IMR-90 (cell line): ENCODE measurements around the gene IL10. TPM values are rescaled to one million over a fixed set of nuclear protein-coding genes. Genes with fewer than 3 reads are reported as not detected.

Experiments
- ATAC-seq: fragments of 200-7000 bp; cut with Tn5 transposase; 2 replicates; pipeline ENCODE4 v1.9.1; 2020; ENCODE audit warnings: low read depth, mild to moderate bottlenecking, moderate library complexity
- BruUV-seq: library from RNA; stranded (reverse); fragments of 400-500 nt; replicated peaks from 2 replicates; lab custom pipeline; 2021; lab: Mats Ljungman, UMichigan
- CTCF ChIA-PET: fragments of 300-600 bp; formaldehyde crosslinking; extraction: SDS; loops from one replicate; lab custom pipeline; 2021; ENCODE audit warnings: antibody characterized with exemption; lab: Yijun Ruan, JAX
- POLR2A ChIA-PET: fragments of 300-600 bp; sonication (Branson Sonifier 250); formaldehyde crosslinking; loops from one replicate; lab custom pipeline; 2022; ENCODE audit warnings: antibody characterized with exemption; ENCODE audit not compliant: unreplicated experiment; lab: Charles Lee
- DNase-seq: peaks from one replicate; pipeline ENCODE4 v3.0.0; 2013
- H2AFZ ChIP-seq: replicated peaks from 2 replicates; pipeline ENCODE3; 2013; ENCODE audit warnings: low read length, mild to moderate bottlenecking; ENCODE audit not compliant: poor library complexity
- H2AK5ac ChIP-seq: 2 replicates; pipeline ENCODE4 v1.6.1; 2013; ENCODE audit warnings: low read depth, low read length, inconsistent platforms
- H2AK9ac ChIP-seq: replicated peaks from 2 replicates; pipeline ENCODE3; 2013; ENCODE audit warnings: mild to moderate bottlenecking, low read depth, low read length, moderate library complexity; ENCODE audit not compliant: poor library complexity
- H2BK120ac ChIP-seq: 2 replicates; pipeline ENCODE4 v1.6.1; 2013; ENCODE audit warnings: low read depth, low read length, inconsistent platforms
- H2BK15ac ChIP-seq: 3 replicates; pipeline ENCODE4 v1.6.1; 2013; ENCODE audit warnings: low read depth, low read length, inconsistent platforms
- H2BK20ac ChIP-seq: 2 replicates; pipeline ENCODE4 v1.6.1; 2013; ENCODE audit warnings: low read depth, mild to moderate bottlenecking, inconsistent platforms, low read length, moderate library complexity
- H2BK5ac ChIP-seq: 2 replicates; pipeline ENCODE4 v1.6.1; 2013; ENCODE audit warnings: mild to moderate bottlenecking, low read depth, low read length, inconsistent platforms; ENCODE audit not compliant: poor library complexity, severe bottlenecking
- H3K14ac ChIP-seq: replicated peaks from 2 replicates; pipeline ENCODE4 v1.6.1; 2013; ENCODE audit warnings: low read depth, low read length, inconsistent platforms
- H3K18ac ChIP-seq: 2 replicates; pipeline ENCODE4 v1.6.1; 2013; ENCODE audit warnings: low read depth, low read length, control low read depth
- H3K23ac ChIP-seq: 2 replicates; pipeline ENCODE4 v1.6.1; 2013; ENCODE audit warnings: low read depth, low read length, inconsistent platforms
- H3K27ac ChIP-seq: 2 replicates; pipeline ENCODE4 v1.5.1; 2013; ENCODE audit warnings: mild to moderate bottlenecking, control low read depth, low read length; ENCODE audit not compliant: insufficient read depth
- H3K27me3 ChIP-seq: 2 replicates; pipeline ENCODE4 v1.6.1; 2013; ENCODE audit warnings: low read length; ENCODE audit not compliant: control insufficient read depth, insufficient read depth
- H3K36me3 ChIP-seq: 2 replicates; pipeline ENCODE4 v1.6.1; 2013; ENCODE audit warnings: low read length, mixed read lengths; ENCODE audit not compliant: control insufficient read depth, insufficient read depth
- H3K4ac ChIP-seq: 2 replicates; pipeline ENCODE4 v1.6.1; 2013; ENCODE audit warnings: low read depth, low read length, inconsistent platforms
- H3K4me1 ChIP-seq: 2 replicates; pipeline ENCODE4 v1.6.1; 2013; ENCODE audit warnings: low read length, mixed read lengths; ENCODE audit not compliant: control insufficient read depth, insufficient read depth
- H3K4me2 ChIP-seq: 2 replicates; pipeline ENCODE4 v1.6.1; 2013; ENCODE audit warnings: low read depth, mild to moderate bottlenecking, control low read depth, low read length, moderate library complexity
- H3K4me3 ChIP-seq: 2 replicates; pipeline ENCODE4 v1.5.1; 2013; ENCODE audit warnings: low read depth, mild to moderate bottlenecking, control low read depth, low read length, moderate library complexity; ENCODE audit not compliant: insufficient read depth
- H3K56ac ChIP-seq: 2 replicates; pipeline ENCODE4 v1.6.1; 2013; ENCODE audit warnings: low read length, inconsistent platforms; ENCODE audit not compliant: insufficient read depth; ENCODE audit errors: extremely low read depth
- H3K79me1 ChIP-seq, 2 experiments: 2 replicates each; pipeline ENCODE4 v1.6.1; 2013; ENCODE audit warnings: low read length in 2 of 2, inconsistent platforms in 1 of 2, low read depth in 1 of 2
- H3K9ac ChIP-seq: 2 replicates; pipeline ENCODE4 v1.6.1; 2013; ENCODE audit warnings: low read depth, low read length, control low read depth
- H3K9me1 ChIP-seq: 2 replicates; pipeline ENCODE4 v1.6.1; 2013; ENCODE audit warnings: low read length, inconsistent platforms; ENCODE audit not compliant: insufficient read depth
- H3K9me3 ChIP-seq: 2 replicates; pipeline ENCODE4 v1.6.1; 2013; ENCODE audit warnings: low read length; ENCODE audit not compliant: control insufficient read depth, insufficient read depth
- H4K20me1 ChIP-seq: 2 replicates; pipeline ENCODE4 v1.6.1; 2013; ENCODE audit warnings: low read length, inconsistent platforms; ENCODE audit not compliant: insufficient read depth
- H4K5ac ChIP-seq: 2 replicates; pipeline ENCODE4 v1.6.1; 2013; ENCODE audit warnings: mild to moderate bottlenecking, low read depth, low read length, control low read depth
- H4K8ac ChIP-seq, 2 experiments: 2 replicates each; pipeline ENCODE4 v1.6.1; 2013; ENCODE audit warnings: low read depth in 2 of 2, low read length in 2 of 2, control low read depth in 1 of 2, inconsistent platforms in 1 of 2
- H4K91ac ChIP-seq: 2 replicates; pipeline ENCODE4 v1.6.1; 2013; ENCODE audit warnings: low read depth, low read length, inconsistent platforms; ENCODE audit not compliant: insufficient read depth
- MAZ ChIP-seq: IDR thresholded peaks from 2 replicates; pipeline ENCODE4 v1.6.1; 2012; ENCODE audit warnings: low read depth, mild to moderate bottlenecking, low read length, improper control_type of control experiment, moderate library complexity, borderline replicate concordance
- WGBS, 2 experiments: methylation state at CpG; one replicate each; pipeline versions ENCODE4 v1.1.5 to v1.1.7; 2013; ENCODE audit warnings: missing lambda C conversion rate in 2 of 2; ENCODE audit not compliant: insufficient read length in 1 of 2; ENCODE audit errors: extremely low coverage in 2 of 2; 5-methylcytosine and 5-hydroxymethylcytosine counted together
- dilution Hi-C: fragments of 300-500 bp; cut with HindIII; formaldehyde crosslinking; loops from one replicate; pipeline ENCODE4 v1.14.3; 2018; ENCODE audit warnings: low sequenced_read_pairs; ENCODE audit not compliant: unreplicated experiment
- in situ Hi-C: fragments of 300-500 bp; cut with MboI; formaldehyde crosslinking; loops from 3 replicates; pipeline ENCODE4 v1.14.3; 2019; ENCODE audit warnings: low sequenced_read_pairs, inconsistent platforms, mixed read lengths
- intact Hi-C: fragments of 100-400 bp; cut with micrococcal nuclease; formaldehyde crosslinking; loops from 2 replicates; pipeline ENCODE4 v1.10.0; 2022
- polyA plus RNA-seq, 3 experiments: library from polyadenylated mRNA; depleted of rRNA; stranded (reverse); fragments of >200 nt; gene quantifications; 2 replicates each; pipeline ENCODE4 v1.2.3, GENCODE V29; 2012; ENCODE audit warnings: low replicate concordance in 1 of 3
- total RNA-seq: library from RNA; depleted of rRNA; stranded (reverse); fragments of >200 nt; gene quantifications from 2 replicates; pipeline ENCODE4 v1.2.3, GENCODE V29; 2012

Gene IL10
- total and polyA plus RNA-seq, 2 of the 4 experiments (the other 2 are of a cell fraction), result not detected

- in situ Hi-C loops, result no loop called here
- H3K27ac ChIP-seq, result no peak overlapping the region
- no peak overlapping the region for H3K9ac ChIP-seq
- no peaks in the 10 kb centered on the region for H4K20me1 ChIP-seq
- no peak overlapping the region for H3K56ac ChIP-seq
- no peak for DNase-seq
- H2BK20ac ChIP-seq, result no peak overlapping the region
- H4K91ac ChIP-seq, result no peak overlapping the region
- BruUV-seq, result no TSS peak
- no peak for TF ChIP-seq MAZ
- ChIA-PET CTCF (no interaction called here), POLR2A (no interaction called here)
- dilution Hi-C loops, result no loop called here
- no peaks in the 10 kb centered on the region for H3K4me1 ChIP-seq
- H3K9me1 ChIP-seq, result no peaks in the 10 kb centered on the region
- no peaks in the 10 kb centered on the region; the same call in 1 of the 2 replicates for H3K9me3 ChIP-seq
- H2AFZ ChIP-seq, result no peak overlapping the region
- no peak for ATAC-seq
- no peaks in the 10 kb centered on the region for H3K36me3 ChIP-seq
- H2AK5ac ChIP-seq, result no peak overlapping the region
- H3K23ac ChIP-seq, result no peak overlapping the region
- no peaks in the 10 kb centered on the region for H3K27me3 ChIP-seq
- H2AK9ac ChIP-seq, result no peak overlapping the region
- intact Hi-C loops, result loop anchor here (10.0 kb wide), 1 partner anchor 317 kb away; no protein-coding TSS in a partner anchor
- no peak overlapping the region for H3K18ac ChIP-seq
- no peak overlapping the region for H3K4ac ChIP-seq
- no peak overlapping the region for H2BK15ac ChIP-seq
- no peak overlapping the region for H3K4me3 ChIP-seq
- H3K79me1 ChIP-seq, result no peaks in the 10 kb centered on the region
- no peak overlapping the region for H2BK120ac ChIP-seq
- no peak overlapping the region for H3K14ac ChIP-seq
- H4K5ac ChIP-seq, result no peak overlapping the region
- H4K8ac ChIP-seq, result no peak overlapping the region
- no peak overlapping the region for H2BK5ac ChIP-seq
- WGBS, 2 experiments, result 74% methylated on average over 3 of the region's 13 CpGs; no CpG with 5 or more reads in 1 of the 2 experiments
- no peak overlapping the region for H3K4me2 ChIP-seq
Measured at GRCh38 chr1:206757524-206758266, 14.6 kb downstream of the IL10 start.
